Neural cell (in vitro differentiated cells): ENCODE data around the gene CKB.

Experiments
- CTCF ChIP-seq: fragments of 450-650 bp; IDR thresholded peaks from 2 replicates; pipeline ENCODE4 v1.5.1; 2014; ENCODE audit warnings: antibody characterized with exemption, mild to moderate bottlenecking, moderate library complexity; ENCODE audit not compliant: poor library complexity, severe bottlenecking
- REST ChIP-seq: IDR thresholded peaks from 2 replicates; pipeline ENCODE4 v1.6.1; 2012; ENCODE audit warnings: borderline replicate concordance

- TF ChIP-seq CTCF, result no peak
- no peak for TF ChIP-seq REST
These were observed 17.6 kb downstream of the CKB start for GRCh38 chr14:103504991-103505565.
